PFSK-1 (cell line): ENCODE measurements around the gene TGFB2.
A peak's percentile ranks its signal among the peaks of the same experiment; 100 is the strongest.

Experiments
- FOXP2 ChIP-seq: optimal IDR thresholded peaks from 2 replicates; pipeline ENCODE3; 2011; ENCODE audit warnings: borderline replicate concordance, control low read depth, inconsistent platforms; ENCODE audit not compliant: insufficient read depth; ENCODE audit errors: extremely low read length, extremely low read depth
- POLR2AphosphoS5 ChIP-seq: IDR thresholded peaks from 2 replicates; pipeline ENCODE4 v1.6.1; 2012; ENCODE audit warnings: low read depth, mild to moderate bottlenecking, control low read depth, low read length, moderate library complexity
- SIN3A ChIP-seq: IDR thresholded peaks from 2 replicates; pipeline ENCODE4 v1.6.1; 2012; ENCODE audit warnings: mild to moderate bottlenecking, low read length, moderate library complexity, borderline replicate concordance; ENCODE audit not compliant: insufficient read depth
- TAF1 ChIP-seq: IDR thresholded peaks from 2 replicates; pipeline ENCODE4 v1.6.1; 2012; ENCODE audit warnings: low read length, control low read depth, borderline replicate concordance; ENCODE audit not compliant: insufficient read depth
- TF ChIP-seq, protein P1 (sequence below), 2 experiments: IDR thresholded peaks; 2 replicates each; pipeline versions ENCODE4 v1.6.1 to v1.8.0; 2011 to 2012; ENCODE audit warnings: low read depth in 2 of 2, low read length in 2 of 2, control low read depth in 1 of 2, inconsistent platforms in 1 of 2, mild to moderate bottlenecking in 1 of 2, moderate library complexity in 1 of 2; ENCODE audit not compliant: insufficient read depth in 1 of 2

Gene TGFB2

GRCh38 chr1:218341325-218341724 lies 3.8 kb upstream of the TGFB2 start:
- TF ChIP-seq FOXP2 (no peak), TAF1 (no peak), POLR2AphosphoS5 (no peak), SIN3A (no peak)

DNA sequence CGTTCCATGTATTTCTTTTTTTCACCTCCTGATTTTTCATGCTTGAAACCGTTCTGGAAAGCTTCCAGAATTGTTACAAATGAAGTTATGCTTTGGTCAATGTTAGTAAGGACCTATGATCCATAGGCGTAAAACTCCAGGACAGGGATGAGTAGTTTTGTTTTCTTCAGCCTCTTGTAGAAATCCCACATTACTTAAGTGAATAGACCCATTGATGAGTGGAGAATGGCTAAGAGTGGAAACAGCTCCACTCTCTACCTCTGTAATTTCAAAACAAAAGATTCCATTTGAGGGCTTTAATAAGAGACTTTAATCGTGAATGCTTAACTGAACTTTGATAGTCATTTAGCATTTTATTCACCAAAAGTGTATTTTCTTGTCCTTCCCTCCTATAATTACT lies 3.0 kb upstream of the TGFB2 start:
- TF ChIP-seq FOXP2 = no peak

- TF ChIP-seq SIN3A = no peak
- TF ChIP-seq, protein P1, sequence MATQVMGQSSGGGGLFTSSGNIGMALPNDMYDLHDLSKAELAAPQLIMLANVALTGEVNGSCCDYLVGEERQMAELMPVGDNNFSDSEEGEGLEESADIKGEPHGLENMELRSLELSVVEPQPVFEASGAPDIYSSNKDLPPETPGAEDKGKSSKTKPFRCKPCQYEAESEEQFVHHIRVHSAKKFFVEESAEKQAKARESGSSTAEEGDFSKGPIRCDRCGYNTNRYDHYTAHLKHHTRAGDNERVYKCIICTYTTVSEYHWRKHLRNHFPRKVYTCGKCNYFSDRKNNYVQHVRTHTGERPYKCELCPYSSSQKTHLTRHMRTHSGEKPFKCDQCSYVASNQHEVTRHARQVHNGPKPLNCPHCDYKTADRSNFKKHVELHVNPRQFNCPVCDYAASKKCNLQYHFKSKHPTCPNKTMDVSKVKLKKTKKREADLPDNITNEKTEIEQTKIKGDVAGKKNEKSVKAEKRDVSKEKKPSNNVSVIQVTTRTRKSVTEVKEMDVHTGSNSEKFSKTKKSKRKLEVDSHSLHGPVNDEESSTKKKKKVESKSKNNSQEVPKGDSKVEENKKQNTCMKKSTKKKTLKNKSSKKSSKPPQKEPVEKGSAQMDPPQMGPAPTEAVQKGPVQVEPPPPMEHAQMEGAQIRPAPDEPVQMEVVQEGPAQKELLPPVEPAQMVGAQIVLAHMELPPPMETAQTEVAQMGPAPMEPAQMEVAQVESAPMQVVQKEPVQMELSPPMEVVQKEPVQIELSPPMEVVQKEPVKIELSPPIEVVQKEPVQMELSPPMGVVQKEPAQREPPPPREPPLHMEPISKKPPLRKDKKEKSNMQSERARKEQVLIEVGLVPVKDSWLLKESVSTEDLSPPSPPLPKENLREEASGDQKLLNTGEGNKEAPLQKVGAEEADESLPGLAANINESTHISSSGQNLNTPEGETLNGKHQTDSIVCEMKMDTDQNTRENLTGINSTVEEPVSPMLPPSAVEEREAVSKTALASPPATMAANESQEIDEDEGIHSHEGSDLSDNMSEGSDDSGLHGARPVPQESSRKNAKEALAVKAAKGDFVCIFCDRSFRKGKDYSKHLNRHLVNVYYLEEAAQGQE (IDR thresholded peaks at IDR 0.05; ENCODE audit: insufficient read depth in 1 of 2, low read depth in 2 of 2, low read length in 2 of 2) = 0 out of 4 replicates have a peak, but pooled peaks of 1 of the 2 experiments have one; percentile 11
Measured at GRCh38 chr1:218345673-218346390, 696 bp downstream of the TGFB2 start.

DNA sequence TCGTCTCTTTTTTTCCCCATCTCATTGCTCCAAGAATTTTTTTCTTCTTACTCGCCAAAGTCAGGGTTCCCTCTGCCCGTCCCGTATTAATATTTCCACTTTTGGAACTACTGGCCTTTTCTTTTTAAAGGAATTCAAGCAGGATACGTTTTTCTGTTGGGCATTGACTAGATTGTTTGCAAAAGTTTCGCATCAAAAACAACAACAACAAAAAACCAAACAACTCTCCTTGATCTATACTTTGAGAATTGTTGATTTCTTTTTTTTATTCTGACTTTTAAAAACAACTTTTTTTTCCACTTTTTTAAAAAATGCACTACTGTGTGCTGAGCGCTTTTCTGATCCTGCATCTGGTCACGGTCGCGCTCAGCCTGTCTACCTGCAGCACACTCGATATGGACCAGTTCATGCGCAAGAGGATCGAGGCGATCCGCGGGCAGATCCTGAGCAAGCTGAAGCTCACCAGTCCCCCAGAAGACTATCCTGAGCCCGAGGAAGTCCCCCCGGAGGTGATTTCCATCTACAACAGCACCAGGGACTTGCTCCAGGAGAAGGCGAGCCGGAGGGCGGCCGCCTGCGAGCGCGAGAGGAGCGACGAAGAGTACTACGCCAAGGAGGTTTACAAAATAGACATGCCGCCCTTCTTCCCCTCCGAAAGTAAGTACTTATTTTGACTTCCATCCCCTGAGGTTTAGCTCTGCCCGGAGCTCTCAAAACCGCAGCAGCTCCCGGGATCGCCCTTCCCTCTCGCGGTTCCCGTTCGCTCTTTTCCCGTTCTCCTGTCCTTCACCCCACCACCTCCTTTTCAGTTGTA lies 1.5 kb downstream of the TGFB2 start:
- TF ChIP-seq FOXP2 = no peak
- TF ChIP-seq POLR2AphosphoS5 = no peak
- no peak for TF ChIP-seq SIN3A

GRCh38 chr1:218347336-218347722 lies 2.2 kb downstream of the TGFB2 start:
- TF ChIP-seq TAF1 (no peak), SIN3A (no peak)

DNA sequence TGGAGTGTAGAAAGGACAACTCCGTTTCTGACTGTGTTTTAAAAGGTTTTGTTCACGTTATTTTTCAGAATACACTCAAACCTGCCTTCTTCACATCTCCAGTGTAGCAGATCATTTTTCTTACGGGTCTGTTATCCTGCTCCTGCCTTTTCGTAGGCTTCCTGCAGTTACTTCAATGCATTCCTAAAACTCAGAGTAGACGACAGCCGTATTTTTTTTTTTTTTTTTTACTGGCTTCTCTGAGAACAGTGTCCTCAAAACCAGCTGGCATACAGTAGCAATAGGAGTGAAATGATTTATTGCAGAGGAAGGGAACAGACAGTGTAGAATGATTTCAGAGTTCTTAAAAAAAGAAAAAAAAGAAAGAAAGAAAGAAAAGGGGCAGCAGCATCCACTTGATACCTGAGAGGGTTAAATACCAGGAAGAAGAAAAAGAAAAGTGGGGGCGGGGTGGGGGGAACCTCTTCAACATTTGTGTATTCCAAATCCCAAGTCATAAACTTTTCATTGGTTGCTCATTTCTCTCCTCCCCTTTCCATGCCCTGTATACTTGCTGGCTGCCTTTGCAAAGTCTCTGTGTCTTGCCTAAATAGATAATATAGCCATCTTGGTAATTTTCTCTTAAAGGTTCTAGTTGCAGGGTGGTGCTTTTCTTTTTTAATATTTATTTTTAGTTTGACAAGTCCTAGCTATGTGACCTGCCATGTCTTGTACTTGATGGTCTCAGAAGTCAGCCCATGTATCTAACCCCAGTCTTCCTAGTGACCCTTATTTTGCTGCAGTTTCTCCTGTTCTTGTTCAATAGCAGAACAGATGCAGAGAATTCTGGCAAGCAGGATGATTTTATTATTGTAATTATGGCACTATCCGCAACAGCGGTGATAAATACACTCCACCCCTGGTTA lies 2.8 kb downstream of the TGFB2 start:
- TF ChIP-seq SIN3A (no peak), POLR2AphosphoS5 (no peak), TAF1 (no peak), FOXP2 (no peak)
- TF ChIP-seq, protein P1 (IDR thresholded peaks at IDR 0.05; ENCODE audit: insufficient read depth in 1 of 2, low read depth in 2 of 2, low read length in 2 of 2) = no peak

DNA sequence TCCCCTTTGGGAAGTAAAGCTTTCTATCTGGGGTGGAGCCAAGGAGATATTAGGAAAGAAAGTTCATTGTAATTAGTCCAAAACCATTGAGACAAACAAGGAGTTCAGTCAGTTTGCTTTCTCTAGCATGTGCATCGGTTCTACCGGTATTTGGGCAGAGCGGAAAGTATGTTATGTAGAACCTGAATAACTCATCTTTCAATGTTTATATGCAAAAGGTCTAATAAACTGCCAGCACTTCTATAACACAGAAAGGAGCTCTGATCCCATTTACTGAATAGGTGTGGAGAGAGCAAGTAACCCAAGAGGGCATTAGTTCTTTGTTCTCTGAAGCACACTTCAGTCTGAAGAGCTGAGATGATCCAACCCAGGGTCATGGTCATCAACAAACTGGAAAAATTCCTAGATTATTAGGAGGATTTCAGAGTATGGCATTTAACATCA lies 3.5 kb downstream of the TGFB2 start:
- TF ChIP-seq SIN3A (no peak), TAF1 (no peak), POLR2AphosphoS5 (no peak), FOXP2 (no peak)
- TF ChIP-seq, protein P1 (IDR thresholded peaks at IDR 0.05; ENCODE audit: insufficient read depth in 1 of 2, low read depth in 2 of 2, low read length in 2 of 2) = no peak
